Embryonic facial prominence (tissue), 1 donor: Measurements from ENCODE around the gene PTPRT.

ENCODE experiments used
- DNase-seq: peaks from one replicate; pipeline ENCODE4 v3.0.0-alpha.2; 2016; ENCODE audit errors: extremely low spot score

PTPRT gene

GRCh38 chr20:42192321-42192720 is 997.4 kb downstream of the PTPRT start:
- DNase-seq: no peak

- DNase-seq: no peak
Measured at GRCh38 chr20:42191140-42191860, 998.4 kb downstream of the PTPRT start.

GRCh38 chr20:42190084-42190483 is 999.6 kb downstream of the PTPRT start:
- no peak for DNase-seq

GRCh38 chr20:42186337-42186736 is 1003.4 kb downstream of the PTPRT start:
- no peak for DNase-seq

GRCh38 chr20:42183147-42183546 is 1006.6 kb downstream of the PTPRT start:
- DNase-seq: no peak

- no peak for DNase-seq
Measured at GRCh38 chr20:42181064-42181463, 1008.6 kb downstream of the PTPRT start.

GRCh38 chr20:42179768-42180167 is 1009.9 kb downstream of the PTPRT start:
- no peak for DNase-seq

GRCh38 chr20:42173440-42173839 is 1016.3 kb downstream of the PTPRT start:
- DNase-seq: no peak

GRCh38 chr20:42164121-42164890 is 1025.4 kb downstream of the PTPRT start:
- no peak for DNase-seq

GRCh38 chr20:42161228-42161829 is 1028.4 kb downstream of the PTPRT start:
- DNase-seq: no peak

- DNase-seq: no peak
Measured at GRCh38 chr20:42159808-42160207, 1029.9 kb downstream of the PTPRT start.

- DNase-seq: no peak
Measured at GRCh38 chr20:42158272-42158671, 1031.4 kb downstream of the PTPRT start.

- DNase-seq: no peak
Measured at GRCh38 chr20:42155586-42155985, 1034.1 kb downstream of the PTPRT start.

- no peak for DNase-seq
Measured at GRCh38 chr20:42152575-42152974, 1037.1 kb downstream of the PTPRT start.

- DNase-seq: no peak
Measured at GRCh38 chr20:42150230-42150629, 1039.5 kb downstream of the PTPRT start.

GRCh38 chr20:42138729-42139128 is 1051.0 kb downstream of the PTPRT start:
- DNase-seq: no peak

GRCh38 chr20:42134265-42135098 is 1055.2 kb downstream of the PTPRT start:
- DNase-seq: no peak

GRCh38 chr20:42130810-42131596 is 1058.7 kb downstream of the PTPRT start:
- no peak for DNase-seq

GRCh38 chr20:42125426-42125825 is 1064.3 kb downstream of the PTPRT start:
- DNase-seq: no peak

GRCh38 chr20:42123981-42124473 is 1065.7 kb downstream of the PTPRT start:
- DNase-seq: no peak
